Endodermal cell (in vitro differentiated cells): ENCODE measurements around the gene NRDE2. TPM values are rescaled to one million over a fixed set of nuclear protein-coding genes. Genes with fewer than 3 reads are reported as not detected.
A peak's percentile ranks its signal among the peaks of the same experiment; 100 is the strongest.

Source experiments
- DNase-seq: peaks from one replicate; pipeline ENCODE4 v3.0.0-alpha.2; 2017
- H3K27ac ChIP-seq: 2 replicates; pipeline ENCODE4 v1.5.1; 2013; ENCODE audit warnings: mild to moderate bottlenecking, low read depth, low read length, moderate library complexity
- H3K27me3 ChIP-seq: 2 replicates; pipeline ENCODE4 v1.6.1; 2013; ENCODE audit warnings: mild to moderate bottlenecking, low read length, moderate library complexity; ENCODE audit not compliant: insufficient read depth, control insufficient read depth, poor library complexity, severe bottlenecking
- H3K36me3 ChIP-seq: 2 replicates; pipeline ENCODE4 v1.7.0; 2013; ENCODE audit warnings: mild to moderate bottlenecking, low read length, moderate library complexity; ENCODE audit not compliant: control insufficient read depth, insufficient read depth
- H3K4me1 ChIP-seq: one replicate; pipeline ENCODE4 v1.7.0; 2013; ENCODE audit warnings: low read length; ENCODE audit not compliant: control insufficient read depth, insufficient read depth
- H3K4me3 ChIP-seq: 2 replicates; pipeline ENCODE4 v1.5.1; 2013; ENCODE audit warnings: mild to moderate bottlenecking, low read length, moderate library complexity
- H3K9ac ChIP-seq: 2 replicates; pipeline ENCODE4 v1.6.1; 2013; ENCODE audit warnings: mild to moderate bottlenecking, low read length, moderate library complexity; ENCODE audit not compliant: poor library complexity, severe bottlenecking; ENCODE audit errors: extremely low read depth
- H3K9me3 ChIP-seq: 2 replicates; pipeline ENCODE4 v1.6.1; 2013; ENCODE audit warnings: mild to moderate bottlenecking, low read length, moderate library complexity; ENCODE audit not compliant: control insufficient read depth
- H3K27ac Mint-ChIP-seq: 2 replicates; pipeline ENCODE4 v1.8.0; 2020; ENCODE audit warnings: mixed read lengths
- H3K27me3 Mint-ChIP-seq: 2 replicates; pipeline ENCODE4 v1.8.0; 2021; ENCODE audit warnings: mild to moderate bottlenecking, mixed read lengths; ENCODE audit not compliant: insufficient read depth
- H3K36me3 Mint-ChIP-seq: 2 replicates; pipeline ENCODE4 v1.8.0; 2020; ENCODE audit warnings: low read depth, mixed read lengths
- H3K4me1 Mint-ChIP-seq: 2 replicates; pipeline ENCODE4 v1.8.0; 2020; ENCODE audit warnings: mixed read lengths
- H3K4me3 Mint-ChIP-seq: 2 replicates; pipeline ENCODE4 v1.8.0; 2020; ENCODE audit warnings: mild to moderate bottlenecking, moderate library complexity, mixed read lengths
- H3K9me3 Mint-ChIP-seq: 2 replicates; pipeline ENCODE4 v1.8.0; 2020; ENCODE audit warnings: mild to moderate bottlenecking, mixed read lengths
- CTCF ChIP-seq: fragments of 200-600 bp; sonication (generic); conservative IDR thresholded peaks from 2 replicates; pipeline ENCODE4 v1.5.0; 2021; ENCODE audit warnings: antibody characterized with exemption, mild to moderate bottlenecking
- WGBS, 2 experiments: methylation state at CpG; one replicate each; pipeline versions ENCODE4 v1.1.5 to v1.1.7; 2013; ENCODE audit warnings: missing lambda C conversion rate in 2 of 2, mixed read lengths in 1 of 2; ENCODE audit not compliant: insufficient coverage in 1 of 2, insufficient read length in 1 of 2; 5-methylcytosine and 5-hydroxymethylcytosine counted together
- total RNA-seq, 2 donors: library from RNA; stranded (reverse); fragmentation: NEBNext Ultra II Directional in 1 of 2; extraction: Animal tissue kit (Norgen Biotek cat#: 25700) in 1 of 2; gene quantifications; 2 replicates in 1 of 2; 3 replicates in 1 of 2; pipeline ENCODE4 v1.2.1, GENCODE V29; 2021

NRDE2 gene
- total RNA-seq, 2 donors from 2014 or later: 18.3 to 19.5 TPM

- no peak for TF ChIP-seq CTCF
- Mint-ChIP-seq H3K27ac (no peak overlapping the region), H3K4me3 (no peak overlapping the region), H3K27me3 (no peaks in the 10 kb centered on the region), H3K9me3 (no peaks in the 10 kb centered on the region), H3K4me1 (peaks cover 12% of the 10 kb centered on the region), H3K36me3 (peaks cover 52% of the 10 kb centered on the region)
- DNase-seq: no peak
- WGBS, 2 experiments: 80 to 90% methylated on average over 3 to 5 of the region's 6 CpGs
- Histone ChIP-seq H3K4me1 (peaks cover 3% of the 10 kb centered on the region), H3K9me3 (no peaks in the 10 kb centered on the region), H3K27me3 (no peaks in the 10 kb centered on the region), H3K9ac (no peak overlapping the region), H3K4me3 (no peak overlapping the region), H3K27ac (no peak overlapping the region), H3K36me3 (peaks cover 75% of the 10 kb centered on the region)
These were observed 41.3 kb downstream of the NRDE2 start for GRCh38 chr14:90290337-90291011.

GRCh38 chr14:90288651-90289355 is 42.9 kb downstream of the NRDE2 start:
- H3K27ac Mint-ChIP-seq: no peak overlapping the region
- TF ChIP-seq CTCF: no peak
- WGBS, 2 experiments: 90 to 93% methylated on average over 12 of the region's 12 CpGs
- H3K4me1 Mint-ChIP-seq: peaks cover 12% of the 10 kb centered on the region
- H3K27ac ChIP-seq: no peak overlapping the region
- H3K4me1 ChIP-seq: peaks cover 3% of the 10 kb centered on the region
- H3K36me3 Mint-ChIP-seq: peaks cover 47% of the 10 kb centered on the region
- H3K27me3 Mint-ChIP-seq: no peaks in the 10 kb centered on the region
- no peaks in the 10 kb centered on the region for H3K27me3 ChIP-seq
- no peak for DNase-seq
- no peaks in the 10 kb centered on the region for H3K9me3 Mint-ChIP-seq
- H3K36me3 ChIP-seq: peaks cover 64% of the 10 kb centered on the region
- H3K4me3 ChIP-seq: no peak overlapping the region
- no peak overlapping the region for H3K4me3 Mint-ChIP-seq
- no peaks in the 10 kb centered on the region for H3K9me3 ChIP-seq
- H3K9ac ChIP-seq: no peak overlapping the region

- H3K27ac Mint-ChIP-seq: peak overlapping the region; percentile 39
- H3K9me3 ChIP-seq: no peaks in the 10 kb centered on the region
- H3K36me3 Mint-ChIP-seq: peaks cover 47% of the 10 kb centered on the region
These were observed 44.0 kb downstream of the NRDE2 start for GRCh38 chr14:90287791-90288190.

More at GRCh38 chr14:90287791-90288190, 44.0 kb downstream of the NRDE2 start:
- Mint-ChIP-seq H3K27me3 (no peaks in the 10 kb centered on the region), H3K4me1 (peaks cover 12% of the 10 kb centered on the region), H3K9me3 (no peaks in the 10 kb centered on the region), H3K4me3 (no peak overlapping the region)
- H3K27ac ChIP-seq: no peak overlapping the region
- peaks cover 66% of the 10 kb centered on the region for H3K36me3 ChIP-seq
- no peak overlapping the region for H3K9ac ChIP-seq
- TF ChIP-seq CTCF: no peak
- peak; percentile 28 for DNase-seq
- H3K27me3 ChIP-seq: no peaks in the 10 kb centered on the region
- H3K4me1 ChIP-seq: peaks cover 3% of the 10 kb centered on the region
- 89 to 96% methylated on average over 7 to 14 of the region's 14 CpGs for WGBS, 2 experiments
- no peak overlapping the region for H3K4me3 ChIP-seq
